ENCODE data around the gene EDEM3. TPM values are rescaled to one million over a fixed set of nuclear protein-coding genes. Genes with fewer than 3 reads are reported as not detected.

EDEM3 gene
- total RNA-seq, 1 donor from 2014 or later = 29.9 TPM

DNA sequence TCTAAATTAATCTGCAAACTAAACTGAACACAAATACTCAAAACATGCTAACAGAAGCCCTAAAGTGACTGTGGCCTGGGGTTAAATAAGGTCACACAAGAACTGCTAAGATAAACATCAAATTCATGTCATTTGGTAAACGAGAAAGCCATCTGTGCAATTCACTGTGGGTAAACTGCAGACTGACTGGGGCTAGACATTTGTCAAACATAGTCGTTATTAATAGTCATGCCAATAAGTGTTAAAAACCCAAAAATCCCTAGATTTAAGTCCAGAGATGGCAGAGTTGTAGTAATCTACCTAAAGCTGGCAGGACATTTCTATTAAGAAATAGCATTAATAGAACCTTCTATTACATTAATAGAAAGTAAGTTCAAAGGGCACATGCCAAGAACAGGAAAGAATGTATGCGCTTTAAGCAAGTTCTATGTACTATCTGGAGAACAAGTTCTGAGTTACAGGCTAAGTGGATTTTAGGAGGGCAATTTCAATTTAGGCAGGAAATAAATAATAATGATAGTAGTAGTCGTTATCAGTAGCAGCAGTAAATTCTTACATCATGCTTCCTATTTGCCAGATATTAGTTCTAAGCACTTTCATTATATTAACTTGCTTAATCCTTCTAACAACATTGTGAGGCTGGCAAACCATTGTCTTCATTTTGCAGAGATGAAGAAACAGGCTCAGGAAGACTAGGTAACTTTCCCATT, 8.6 kb downstream of the EDEM3 start:
- peaks cover 15% of the 10 kb centered on the region for H3K4me1 Mint-ChIP-seq (ENCODE audit: unreplicated experiment)
- H3K9me3 Mint-ChIP-seq = no peaks in the 10 kb centered on the region
- H3K4me3 Mint-ChIP-seq = no peak overlapping the region
- no peaks in the 10 kb centered on the region for H3K27me3 Mint-ChIP-seq
- peaks cover 7% of the 10 kb centered on the region for H3K36me3 Mint-ChIP-seq
- H3K27ac Mint-ChIP-seq = no peak overlapping the region
- DNase-seq (ENCODE audit: extremely low spot score, unreplicated experiment) = no peak
- TF ChIP-seq CTCF (conservative IDR thresholded peaks at IDR 0.05) = no peak

DNA sequence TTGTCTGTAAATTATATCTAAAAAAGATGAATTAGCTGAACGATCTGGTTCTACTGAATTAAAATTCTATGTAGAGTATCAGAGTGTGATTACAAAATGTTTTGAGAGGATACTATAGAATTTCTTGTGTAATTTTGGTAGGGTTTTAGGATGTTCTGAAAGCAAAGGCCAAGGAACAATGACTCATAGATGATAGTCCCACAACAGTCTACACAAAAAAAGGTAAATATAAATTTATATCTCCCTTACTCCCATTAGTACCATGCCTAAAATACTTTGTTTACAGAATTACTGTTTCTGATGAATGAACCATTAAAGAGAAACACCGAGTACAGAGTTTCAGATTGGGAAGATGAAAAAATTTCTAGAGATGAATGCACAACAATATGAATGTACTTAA, 9.5 kb downstream of the EDEM3 start:
- TF ChIP-seq CTCF (conservative IDR thresholded peaks at IDR 0.05) = no peak
- H3K27me3 Mint-ChIP-seq = no peaks in the 10 kb centered on the region

GRCh38 chr1:184743062-184743756, 11.4 kb downstream of the EDEM3 start:
- no peak for DNase-seq (ENCODE audit: extremely low spot score, unreplicated experiment)
- H3K27ac Mint-ChIP-seq = no peak overlapping the region
- H3K9me3 Mint-ChIP-seq = no peaks in the 10 kb centered on the region
- peaks cover 20% of the 10 kb centered on the region for H3K4me1 Mint-ChIP-seq (ENCODE audit: unreplicated experiment)
- no peaks in the 10 kb centered on the region for H3K27me3 Mint-ChIP-seq
- no peak overlapping the region for H3K4me3 Mint-ChIP-seq
- H3K36me3 Mint-ChIP-seq = peaks cover 7% of the 10 kb centered on the region
- no peak for TF ChIP-seq CTCF (conservative IDR thresholded peaks at IDR 0.05)

More for the DNA sequence above, 9.5 kb downstream of the EDEM3 start:
- no peak overlapping the region for H3K4me3 Mint-ChIP-seq
- H3K4me1 Mint-ChIP-seq (ENCODE audit: unreplicated experiment) = peaks cover 20% of the 10 kb centered on the region
- H3K36me3 Mint-ChIP-seq = peaks cover 7% of the 10 kb centered on the region
- no peak for DNase-seq (ENCODE audit: extremely low spot score, unreplicated experiment)
- H3K9me3 Mint-ChIP-seq = no peaks in the 10 kb centered on the region
- H3K27ac Mint-ChIP-seq = no peak overlapping the region

DNA sequence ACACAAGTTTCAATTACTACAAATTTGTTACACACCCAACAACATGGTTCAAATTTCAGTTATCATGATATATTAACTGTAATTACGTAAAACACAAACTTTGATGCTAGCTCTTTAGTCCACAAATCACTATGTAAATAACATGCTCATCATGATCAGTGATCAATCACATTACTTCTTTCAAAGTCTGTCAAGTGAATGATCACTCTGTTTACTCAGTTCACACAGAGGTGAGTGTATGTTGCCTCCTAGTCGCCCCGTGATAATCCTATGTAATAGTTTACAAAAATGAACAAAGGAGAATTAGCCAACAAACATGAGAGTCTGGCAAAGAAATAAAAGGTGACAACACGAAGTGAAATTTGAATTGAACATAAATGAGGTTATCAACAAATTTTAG, 14.3 kb downstream of the EDEM3 start:
- Mint-ChIP-seq H3K27ac (no peak overlapping the region), H3K4me3 (no peak overlapping the region), H3K9me3 (no peaks in the 10 kb centered on the region), H3K27me3 (no peaks in the 10 kb centered on the region), H3K36me3 (peaks cover 7% of the 10 kb centered on the region), H3K4me1 (ENCODE audit: unreplicated experiment) (peaks cover 10% of the 10 kb centered on the region)
- no peak for DNase-seq (ENCODE audit: extremely low spot score, unreplicated experiment)
- TF ChIP-seq CTCF (conservative IDR thresholded peaks at IDR 0.05) = no peak

GRCh38 chr1:184739796-184740195, 14.9 kb downstream of the EDEM3 start:
- DNase-seq (ENCODE audit: extremely low spot score, unreplicated experiment) = no peak
- Mint-ChIP-seq H3K27ac (no peak overlapping the region), H3K27me3 (no peaks in the 10 kb centered on the region), H3K4me3 (no peak overlapping the region), H3K9me3 (no peaks in the 10 kb centered on the region), H3K36me3 (peaks cover 7% of the 10 kb centered on the region), H3K4me1 (ENCODE audit: unreplicated experiment) (peaks cover 8% of the 10 kb centered on the region)
- no peak for TF ChIP-seq CTCF (conservative IDR thresholded peaks at IDR 0.05)
